Retinal pigment epithelial cell (primary cell): Measurements from ENCODE around the gene CD151.

ENCODE experiments used
- DNase-seq: peaks from one replicate; pipeline ENCODE4 v3.0.0-alpha.2; 2010; ENCODE audit warnings: low read depth
- H3K4me3 ChIP-seq: 2 replicates; pipeline ENCODE4 v1.5.1; 2011; ENCODE audit warnings: mild to moderate bottlenecking, low read length, control low read depth, moderate library complexity
- TF ChIP-seq, protein P1 (sequence below): conservative IDR thresholded peaks from 2 replicates; pipeline ENCODE4 v1.5.1; 2011; ENCODE audit warnings: low read depth, low read length, control low read depth, inconsistent platforms

The CD151 gene

DNA sequence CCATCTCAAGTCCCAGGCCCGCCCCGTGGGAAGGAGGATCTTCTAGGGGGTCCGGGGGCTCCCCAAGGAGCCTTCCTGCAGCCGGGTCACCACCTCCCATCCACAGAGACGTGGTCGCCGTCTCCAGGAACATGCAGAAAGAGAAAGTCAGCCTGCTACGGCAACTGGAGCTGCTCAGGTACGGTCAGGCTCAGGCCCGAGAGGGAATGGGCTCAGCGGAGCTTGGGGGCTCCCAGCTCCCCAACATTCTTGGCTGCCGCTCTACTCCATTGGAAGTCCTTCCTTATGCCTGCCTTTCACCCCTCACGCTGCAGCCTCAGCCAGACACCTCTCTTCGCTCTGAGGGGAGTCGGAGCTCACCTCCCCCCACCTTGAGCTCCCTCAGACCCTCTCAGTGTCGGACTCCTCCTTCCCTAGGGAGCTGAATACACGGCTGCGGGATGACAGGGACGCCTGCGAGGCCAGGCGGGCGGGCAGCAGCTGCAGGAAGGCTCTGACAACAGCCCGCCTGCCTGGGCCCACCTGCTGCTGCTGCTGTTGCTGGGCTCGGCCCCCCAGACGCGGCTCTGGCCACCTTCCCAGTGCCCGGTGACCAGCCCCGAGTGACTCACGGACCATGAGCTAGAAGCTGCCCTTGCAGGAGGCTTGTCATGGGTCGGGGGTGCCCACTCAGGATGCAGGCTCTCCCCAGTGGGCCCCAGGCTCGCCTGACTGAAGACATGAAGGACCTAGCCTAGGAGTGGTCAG lies 1.5 kb upstream of the CD151 start:
- H3K4me3 ChIP-seq = peak overlapping the region; percentile 14
- TF ChIP-seq, protein P1, sequence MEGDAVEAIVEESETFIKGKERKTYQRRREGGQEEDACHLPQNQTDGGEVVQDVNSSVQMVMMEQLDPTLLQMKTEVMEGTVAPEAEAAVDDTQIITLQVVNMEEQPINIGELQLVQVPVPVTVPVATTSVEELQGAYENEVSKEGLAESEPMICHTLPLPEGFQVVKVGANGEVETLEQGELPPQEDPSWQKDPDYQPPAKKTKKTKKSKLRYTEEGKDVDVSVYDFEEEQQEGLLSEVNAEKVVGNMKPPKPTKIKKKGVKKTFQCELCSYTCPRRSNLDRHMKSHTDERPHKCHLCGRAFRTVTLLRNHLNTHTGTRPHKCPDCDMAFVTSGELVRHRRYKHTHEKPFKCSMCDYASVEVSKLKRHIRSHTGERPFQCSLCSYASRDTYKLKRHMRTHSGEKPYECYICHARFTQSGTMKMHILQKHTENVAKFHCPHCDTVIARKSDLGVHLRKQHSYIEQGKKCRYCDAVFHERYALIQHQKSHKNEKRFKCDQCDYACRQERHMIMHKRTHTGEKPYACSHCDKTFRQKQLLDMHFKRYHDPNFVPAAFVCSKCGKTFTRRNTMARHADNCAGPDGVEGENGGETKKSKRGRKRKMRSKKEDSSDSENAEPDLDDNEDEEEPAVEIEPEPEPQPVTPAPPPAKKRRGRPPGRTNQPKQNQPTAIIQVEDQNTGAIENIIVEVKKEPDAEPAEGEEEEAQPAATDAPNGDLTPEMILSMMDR = no peak
- DNase-seq = peak; percentile 43

DNA sequence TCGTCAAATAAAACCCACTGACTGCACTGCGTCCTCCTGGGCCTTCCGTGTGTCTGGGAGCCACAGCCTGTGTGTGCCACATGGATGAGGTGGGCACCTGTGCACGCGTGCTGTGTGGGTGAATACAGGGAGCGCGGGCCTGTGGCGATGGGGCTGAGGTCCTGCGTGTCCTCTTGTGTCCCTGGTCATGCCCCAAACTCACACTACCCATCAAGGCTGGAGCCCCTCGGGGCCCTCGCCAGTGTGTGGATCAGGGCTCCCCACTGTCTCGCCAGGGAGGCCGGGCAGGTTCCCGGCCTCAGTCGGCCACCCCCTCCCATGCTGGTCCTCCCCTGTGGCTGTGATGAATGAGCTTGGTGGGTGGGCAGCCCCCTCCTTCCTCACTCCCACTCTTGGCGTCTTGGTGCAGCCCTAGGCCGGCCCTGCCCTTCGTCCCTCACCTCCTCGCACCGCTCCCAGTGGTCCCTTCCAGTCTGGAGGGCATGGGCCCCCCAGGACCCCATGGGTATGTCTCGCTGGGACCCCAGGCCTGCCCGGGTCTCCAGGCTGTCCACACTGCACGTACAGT lies 707 bp upstream of the CD151 start:
- DNase-seq = no peak
- H3K4me3 ChIP-seq = peak overlapping the region; percentile 50
- TF ChIP-seq, protein P1 = no peak

DNA sequence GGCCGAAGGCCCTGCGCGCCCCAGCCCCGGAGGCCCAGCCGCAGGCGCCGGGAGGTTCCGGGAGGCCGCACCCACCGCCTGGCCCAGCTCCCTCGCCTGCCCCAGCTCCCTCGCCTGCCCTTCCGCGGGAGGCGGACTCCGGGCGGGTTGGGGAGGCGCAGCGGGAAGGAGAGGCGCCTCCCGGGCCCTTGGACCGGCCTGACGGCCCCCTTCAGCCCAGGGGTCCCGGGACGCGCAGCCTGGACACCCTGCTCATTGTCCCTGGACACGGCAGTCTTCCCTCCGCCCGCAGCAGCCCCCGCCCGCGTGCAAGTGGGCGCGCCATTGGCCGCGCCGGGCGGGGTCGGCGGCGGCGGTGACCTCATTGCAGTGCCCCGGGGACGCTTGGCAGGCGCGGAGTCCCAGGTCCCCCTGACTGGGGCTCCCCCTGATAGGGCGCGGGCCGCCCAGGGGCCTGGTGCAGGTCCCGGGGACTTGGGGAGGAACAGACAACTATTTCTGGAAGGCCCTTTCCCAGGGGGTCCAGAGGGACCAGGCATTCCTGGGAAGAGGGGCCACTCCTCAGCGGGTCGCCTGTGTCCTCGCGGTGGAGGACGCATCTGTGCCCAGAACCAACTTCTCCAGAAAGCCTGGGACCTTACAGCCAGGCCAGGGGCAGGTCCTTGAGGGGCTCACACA lies 501 bp downstream of the CD151 start:
- TF ChIP-seq, protein P1 = no peak
- no peak for DNase-seq
- H3K4me3 ChIP-seq = peak overlapping the region; percentile 80

DNA sequence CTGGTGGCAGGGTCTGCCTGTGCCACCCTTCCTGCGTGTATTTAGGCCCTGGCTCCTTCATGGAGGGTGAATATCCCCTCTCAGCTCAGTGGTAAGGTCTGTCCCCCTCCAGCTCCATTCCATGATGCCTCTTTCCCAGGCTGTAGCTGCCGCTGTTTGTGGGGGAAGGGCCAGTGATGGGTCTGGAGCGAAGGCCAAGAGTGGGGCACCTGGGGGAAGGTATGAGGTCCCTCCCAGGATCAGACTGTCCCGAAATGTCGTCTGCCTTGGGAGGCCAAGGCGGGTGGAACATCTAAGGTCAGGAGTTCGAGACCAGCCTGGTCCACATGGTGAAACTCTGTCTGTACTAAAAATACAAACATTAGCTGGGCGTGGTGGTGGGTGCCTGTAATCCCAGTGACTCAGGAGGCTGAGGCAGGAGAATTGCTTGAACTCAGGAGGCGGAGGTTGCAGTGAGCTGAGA lies 1.1 kb downstream of the CD151 start:
- TF ChIP-seq, protein P1 = no peak
- DNase-seq = no peak
- peak overlapping the region; percentile 80 for H3K4me3 ChIP-seq

DNA sequence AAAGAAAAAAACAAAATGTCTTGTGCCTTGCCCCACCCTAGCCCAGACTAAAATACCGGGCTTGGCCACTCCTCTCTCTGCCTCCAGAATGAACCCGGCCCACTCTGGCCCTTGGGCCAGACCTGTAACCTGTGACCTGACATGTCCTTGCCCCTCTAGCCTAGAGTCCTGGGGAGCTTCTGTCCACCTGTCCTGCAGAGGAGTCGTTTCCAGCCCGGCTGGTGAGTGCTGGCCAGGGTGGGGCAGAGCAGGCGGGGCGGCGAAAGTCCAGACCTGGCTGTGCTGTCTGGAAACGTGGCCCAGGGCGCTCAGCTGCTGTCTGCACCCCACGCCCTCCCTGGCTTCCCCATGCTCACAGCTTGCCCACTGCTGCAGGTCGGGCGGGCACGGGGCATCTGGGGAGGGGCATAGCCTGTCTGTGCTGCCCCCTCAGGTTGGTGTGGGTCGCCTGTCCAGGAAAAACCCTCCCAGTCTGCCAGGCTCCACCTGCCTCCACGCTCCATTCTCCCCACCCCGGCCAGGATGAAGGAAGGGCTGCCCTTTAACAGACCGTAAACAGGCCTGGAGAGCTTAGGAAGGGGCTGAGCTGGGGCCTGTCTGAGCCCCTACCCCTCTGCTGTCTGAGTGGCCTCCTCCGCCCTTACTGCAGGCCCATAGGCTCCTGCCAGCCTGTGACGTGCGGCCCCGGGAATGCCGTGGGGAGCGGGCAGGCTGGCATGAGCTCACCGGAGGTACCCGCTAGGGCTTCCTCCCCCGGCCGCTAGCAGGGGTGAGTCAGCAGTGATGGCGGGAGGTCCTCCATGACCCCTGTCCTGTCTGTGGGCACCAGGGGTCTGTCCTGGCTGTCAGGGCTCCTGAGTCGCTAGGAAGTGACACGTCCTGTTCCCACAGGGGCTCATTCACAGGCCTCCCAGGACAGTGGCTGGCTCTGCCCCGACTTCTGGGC lies 1.9 kb downstream of the CD151 start:
- DNase-seq = peak; percentile 95
- H3K4me3 ChIP-seq = peak overlapping the region; percentile 80
- TF ChIP-seq, protein P1 = no peak

DNA sequence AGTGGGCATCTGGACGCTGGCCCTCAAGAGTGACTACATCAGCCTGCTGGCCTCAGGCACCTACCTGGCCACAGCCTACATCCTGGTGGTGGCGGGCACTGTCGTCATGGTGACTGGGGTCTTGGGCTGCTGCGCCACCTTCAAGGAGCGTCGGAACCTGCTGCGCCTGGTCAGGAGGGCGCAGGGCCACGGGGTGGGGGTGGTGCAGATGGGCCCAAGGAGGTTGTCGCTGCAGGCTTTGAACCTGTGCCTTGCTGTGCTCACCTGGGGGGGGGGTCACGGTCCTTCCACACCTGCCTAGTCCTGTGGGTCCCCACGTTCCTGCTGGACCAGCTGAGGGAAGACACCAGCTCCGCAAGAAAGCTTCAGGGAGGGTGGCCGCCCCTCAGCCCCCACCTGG lies 3.5 kb downstream of the CD151 start:
- no peak overlapping the region for H3K4me3 ChIP-seq
- no peak for DNase-seq
- TF ChIP-seq, protein P1 = no peak
